Astrocyte (in vitro differentiated cells and primary cell): ENCODE measurements around the gene HS6ST3. TPM values are rescaled to one million over a fixed set of nuclear protein-coding genes. Genes with fewer than 3 reads are reported as not detected.

Experiments used
- DNase-seq: peaks from one replicate; pipeline ENCODE4 v3.0.0-alpha.2; 2010; ENCODE audit warnings: low read depth
- FAIRE-seq: peaks from 2 replicates; lab custom pipeline; 2011; peaks lifted over from hg19 to GRCh38; lab: Jason Lieb, UNC
- H2AFZ ChIP-seq: 2 replicates; pipeline ENCODE4 v1.6.0; 2012; ENCODE audit warnings: low read depth, low read length, inconsistent platforms
- H3K27ac ChIP-seq: 2 replicates; pipeline ENCODE4 v1.5.1; 2011; ENCODE audit warnings: low read depth, low read length, inconsistent platforms
- H3K27me3 ChIP-seq: 2 replicates; pipeline ENCODE4 v1.6.0; 2011; ENCODE audit warnings: low read length, inconsistent platforms; ENCODE audit not compliant: insufficient read depth
- H3K36me3 ChIP-seq: 2 replicates; pipeline ENCODE4 v1.5.1; 2011; ENCODE audit warnings: low read length, inconsistent platforms; ENCODE audit not compliant: insufficient read depth
- H3K4me1 ChIP-seq: 2 replicates; pipeline ENCODE4 v1.5.1; 2011; ENCODE audit warnings: low read length, inconsistent platforms; ENCODE audit not compliant: insufficient read depth
- H3K4me2 ChIP-seq: 2 replicates; pipeline ENCODE4 v1.6.0; 2012; ENCODE audit warnings: low read length, inconsistent platforms
- H3K4me3 ChIP-seq: 2 replicates; pipeline ENCODE4 v1.5.1; 2011; ENCODE audit warnings: low read depth, mild to moderate bottlenecking, low read length, inconsistent platforms; ENCODE audit not compliant: insufficient read depth
- H3K79me2 ChIP-seq: 2 replicates; pipeline ENCODE4 v1.6.0; 2012; ENCODE audit warnings: mild to moderate bottlenecking, low read length, inconsistent platforms; ENCODE audit not compliant: insufficient read depth
- H3K9ac ChIP-seq: 2 replicates; pipeline ENCODE4 v1.6.0; 2012; ENCODE audit warnings: mild to moderate bottlenecking, low read length, inconsistent platforms
- H3K9me3 ChIP-seq: 2 replicates; pipeline ENCODE4 v1.5.1; 2012; ENCODE audit warnings: low read depth, mild to moderate bottlenecking, low read length, inconsistent platforms; ENCODE audit not compliant: insufficient read depth
- H4K20me1 ChIP-seq: 2 replicates; pipeline ENCODE4 v1.6.0; 2012; ENCODE audit warnings: low read length, inconsistent platforms; ENCODE audit not compliant: insufficient read depth
- H3K27ac Mint-ChIP-seq: one replicate; pipeline ENCODE4 v1.8.0; 2021; ENCODE audit warnings: mild to moderate bottlenecking, mixed read lengths; ENCODE audit not compliant: unreplicated experiment
- H3K27me3 Mint-ChIP-seq: one replicate; pipeline ENCODE4 v1.8.0; 2021; ENCODE audit warnings: low read depth, mixed read lengths; ENCODE audit not compliant: unreplicated experiment
- H3K36me3 Mint-ChIP-seq: one replicate; pipeline ENCODE4 v1.8.0; 2021; ENCODE audit warnings: low read depth, mixed read lengths; ENCODE audit not compliant: unreplicated experiment
- H3K4me1 Mint-ChIP-seq: one replicate; pipeline ENCODE4 v1.8.0; 2021; ENCODE audit warnings: low read depth, mixed read lengths; ENCODE audit not compliant: unreplicated experiment
- H3K4me3 Mint-ChIP-seq: one replicate; pipeline ENCODE4 v1.8.0; 2021; ENCODE audit warnings: mild to moderate bottlenecking, moderate library complexity, mixed read lengths; ENCODE audit not compliant: unreplicated experiment
- H3K9me3 Mint-ChIP-seq: one replicate; pipeline ENCODE4 v1.8.0; 2021; ENCODE audit warnings: mild to moderate bottlenecking, mixed read lengths; ENCODE audit not compliant: unreplicated experiment
- EZH2 ChIP-seq: IDR thresholded peaks from 2 replicates; pipeline ENCODE4 v1.6.1; 2012; ENCODE audit warnings: mild to moderate bottlenecking, low read length, inconsistent platforms; ENCODE audit not compliant: insufficient read depth
- total RNA-seq: library from RNA; stranded (reverse); gene quantifications from 2 replicates; pipeline ENCODE4 v1.2.1, GENCODE V29; 2021
- TF ChIP-seq, protein P1 (sequence below): IDR thresholded peaks from 2 replicates; pipeline ENCODE4 v1.5.1; 2011; ENCODE audit warnings: low read depth, mild to moderate bottlenecking, inconsistent platforms, low read length, moderate library complexity; ENCODE audit not compliant: insufficient read depth

The HS6ST3 gene
- total RNA-seq, 1 donor from 2014 or later: 0.07 TPM

DNA sequence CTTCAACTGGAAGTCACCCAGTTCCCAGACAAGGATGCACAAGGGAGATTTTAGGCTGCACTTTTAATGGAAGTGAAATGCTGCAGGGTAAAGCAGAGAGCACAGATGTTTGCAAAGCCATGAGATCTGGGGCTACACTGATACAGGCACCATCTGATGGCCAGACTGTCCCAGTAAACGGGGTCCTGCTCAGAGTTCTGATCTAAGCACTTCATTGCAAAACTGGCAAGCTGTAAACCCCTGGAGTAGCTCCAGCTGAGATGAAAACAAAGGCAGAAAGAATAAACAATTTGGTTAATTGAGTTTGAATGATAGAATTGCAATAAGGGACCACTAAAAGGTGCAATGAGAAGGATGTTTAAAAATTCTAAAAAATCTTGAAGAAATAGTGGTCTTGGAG is 707.2 kb downstream of the HS6ST3 start:
- no peaks in the 10 kb centered on the region for H3K4me1 ChIP-seq
- no peaks in the 10 kb centered on the region for H3K79me2 ChIP-seq
- DNase-seq (no peak), FAIRE-seq (no peak)
- Mint-ChIP-seq H3K4me3 (no peak overlapping the region), H3K27me3 (peaks cover 6% of the 10 kb centered on the region), H3K36me3 (no peaks in the 10 kb centered on the region), H3K4me1 (no peaks in the 10 kb centered on the region), H3K27ac (no peak overlapping the region), H3K9me3 (no peaks in the 10 kb centered on the region)
- H3K9me3 ChIP-seq: no peaks in the 10 kb centered on the region
- H3K27me3 ChIP-seq: no peaks in the 10 kb centered on the region
- no peaks in the 10 kb centered on the region for H4K20me1 ChIP-seq
- no peaks in the 10 kb centered on the region for H3K36me3 ChIP-seq
- no peak overlapping the region for H2AFZ ChIP-seq
- no peak for TF ChIP-seq EZH2
- TF ChIP-seq, protein P1, sequence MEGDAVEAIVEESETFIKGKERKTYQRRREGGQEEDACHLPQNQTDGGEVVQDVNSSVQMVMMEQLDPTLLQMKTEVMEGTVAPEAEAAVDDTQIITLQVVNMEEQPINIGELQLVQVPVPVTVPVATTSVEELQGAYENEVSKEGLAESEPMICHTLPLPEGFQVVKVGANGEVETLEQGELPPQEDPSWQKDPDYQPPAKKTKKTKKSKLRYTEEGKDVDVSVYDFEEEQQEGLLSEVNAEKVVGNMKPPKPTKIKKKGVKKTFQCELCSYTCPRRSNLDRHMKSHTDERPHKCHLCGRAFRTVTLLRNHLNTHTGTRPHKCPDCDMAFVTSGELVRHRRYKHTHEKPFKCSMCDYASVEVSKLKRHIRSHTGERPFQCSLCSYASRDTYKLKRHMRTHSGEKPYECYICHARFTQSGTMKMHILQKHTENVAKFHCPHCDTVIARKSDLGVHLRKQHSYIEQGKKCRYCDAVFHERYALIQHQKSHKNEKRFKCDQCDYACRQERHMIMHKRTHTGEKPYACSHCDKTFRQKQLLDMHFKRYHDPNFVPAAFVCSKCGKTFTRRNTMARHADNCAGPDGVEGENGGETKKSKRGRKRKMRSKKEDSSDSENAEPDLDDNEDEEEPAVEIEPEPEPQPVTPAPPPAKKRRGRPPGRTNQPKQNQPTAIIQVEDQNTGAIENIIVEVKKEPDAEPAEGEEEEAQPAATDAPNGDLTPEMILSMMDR: no peak
- no peak overlapping the region for H3K4me2 ChIP-seq
- no peak overlapping the region for H3K9ac ChIP-seq
- no peak overlapping the region for H3K4me3 ChIP-seq
- H3K27ac ChIP-seq: no peak overlapping the region

GRCh38 chr13:96803456-96804100 is 713.7 kb downstream of the HS6ST3 start:
- H3K27me3 ChIP-seq: no peaks in the 10 kb centered on the region
- no peaks in the 10 kb centered on the region for H3K4me1 ChIP-seq
- no peaks in the 10 kb centered on the region for H3K36me3 ChIP-seq
- no peak for DNase-seq
- no peak overlapping the region for H3K9ac ChIP-seq
- Mint-ChIP-seq H3K4me1 (peaks cover 3% of the 10 kb centered on the region), H3K9me3 (peaks cover 2% of the 10 kb centered on the region), H3K4me3 (no peak overlapping the region), H3K27ac (no peak overlapping the region), H3K36me3 (no peaks in the 10 kb centered on the region), H3K27me3 (no peaks in the 10 kb centered on the region)
- no peak for TF ChIP-seq EZH2
- TF ChIP-seq, protein P1: no peak
- H3K9me3 ChIP-seq: no peaks in the 10 kb centered on the region
- no peak overlapping the region for H3K4me2 ChIP-seq
- H3K27ac ChIP-seq: no peak overlapping the region
- no peak overlapping the region for H2AFZ ChIP-seq
- no peaks in the 10 kb centered on the region for H4K20me1 ChIP-seq
- FAIRE-seq: no peak
- H3K79me2 ChIP-seq: no peaks in the 10 kb centered on the region
- H3K4me3 ChIP-seq: no peak overlapping the region

DNA sequence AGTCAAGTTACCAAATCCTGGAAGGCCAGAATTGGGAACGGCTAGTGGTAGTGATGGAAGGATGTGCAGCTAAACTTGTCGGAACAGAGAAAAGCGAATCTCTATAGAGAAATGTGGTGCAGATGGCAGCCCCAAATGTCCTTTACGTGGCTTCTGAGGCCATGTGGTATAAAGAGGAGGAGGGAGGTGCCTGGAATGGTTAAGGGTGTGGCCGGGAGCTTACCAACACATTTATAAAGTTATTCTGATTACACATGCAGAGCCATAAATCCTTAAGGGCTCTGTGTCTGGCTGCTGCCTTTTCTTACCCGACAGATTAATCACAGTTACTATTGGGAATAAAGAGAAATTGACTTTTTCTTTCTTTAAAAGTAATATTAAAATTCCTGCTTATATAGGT is 714.3 kb downstream of the HS6ST3 start:
- Histone ChIP-seq H3K9ac (no peak overlapping the region), H3K27ac (no peak overlapping the region), H3K27me3 (no peaks in the 10 kb centered on the region), H3K36me3 (no peaks in the 10 kb centered on the region), H4K20me1 (no peaks in the 10 kb centered on the region), H3K4me3 (no peak overlapping the region), H3K79me2 (no peaks in the 10 kb centered on the region), H3K4me2 (no peak overlapping the region), H3K9me3 (no peaks in the 10 kb centered on the region), H2AFZ (no peak overlapping the region), H3K4me1 (no peaks in the 10 kb centered on the region)
- H3K4me1 Mint-ChIP-seq: peaks cover 3% of the 10 kb centered on the region
- H3K36me3 Mint-ChIP-seq: no peaks in the 10 kb centered on the region
- DNase-seq: no peak
- no peak overlapping the region for H3K4me3 Mint-ChIP-seq
- no peak for TF ChIP-seq EZH2
- TF ChIP-seq, protein P1: no peak
- no peak overlapping the region for H3K27ac Mint-ChIP-seq
- H3K27me3 Mint-ChIP-seq: no peaks in the 10 kb centered on the region
- H3K9me3 Mint-ChIP-seq: peaks cover 2% of the 10 kb centered on the region
- FAIRE-seq: no peak
